ENCODE data around the gene LOX. TPM values are rescaled to one million over a fixed set of nuclear protein-coding genes. Genes with fewer than 3 reads are reported as not detected.

LOX gene
- total RNA-seq, 1 donor from 2014 or later, result not detected

- Mint-ChIP-seq H3K27ac (no peak overlapping the region), H3K4me3 (no peak overlapping the region), H3K36me3 (ENCODE audit: low read depth) (peaks cover 5% of the 10 kb centered on the region), H3K9me3 (no peaks in the 10 kb centered on the region), H3K4me1 (peaks cover 2% of the 10 kb centered on the region), H3K27me3 (no peaks in the 10 kb centered on the region)
- ChIA-PET CTCF (no interaction called here), POLR2A (no interaction called here)
- ATAC-seq (ENCODE audit: low read depth), result no peak
- DNase-seq, result no peak
- intact Hi-C loops (cut with micrococcal nuclease), result no loop called here
- no peak for TF ChIP-seq CTCF (IDR thresholded peaks at IDR 0.05)
Observed at GRCh38 chr5:122053181-122054109, 24.6 kb downstream of the LOX start.

GRCh38 chr5:122051569-122051968 lies 26.5 kb downstream of the LOX start:
- Mint-ChIP-seq H3K36me3 (ENCODE audit: low read depth) (peaks cover 8% of the 10 kb centered on the region), H3K27me3 (no peaks in the 10 kb centered on the region), H3K27ac (no peak overlapping the region), H3K9me3 (no peaks in the 10 kb centered on the region), H3K4me1 (peaks cover 2% of the 10 kb centered on the region), H3K4me3 (no peak overlapping the region)
- DNase-seq (no peak), ATAC-seq (ENCODE audit: low read depth) (no peak)
- intact Hi-C loops (cut with micrococcal nuclease), result no loop called here
- TF ChIP-seq CTCF (IDR thresholded peaks at IDR 0.05), result no peak
- POLR2A ChIA-PET, result no interaction called here
- CTCF ChIA-PET, result no interaction called here

- intact Hi-C loops (cut with micrococcal nuclease), result no loop called here
- no peaks in the 10 kb centered on the region for H3K27me3 Mint-ChIP-seq
- no peak overlapping the region for H3K27ac Mint-ChIP-seq
- no peak for DNase-seq
- no peak for TF ChIP-seq CTCF (IDR thresholded peaks at IDR 0.05)
- no peak overlapping the region for H3K4me3 Mint-ChIP-seq
- no peak for ATAC-seq (ENCODE audit: low read depth)
- no peaks in the 10 kb centered on the region for H3K9me3 Mint-ChIP-seq
- ChIA-PET POLR2A (no interaction called here), CTCF (no interaction called here)
- H3K4me1 Mint-ChIP-seq, result peaks cover 2% of the 10 kb centered on the region
- peaks cover 8% of the 10 kb centered on the region for H3K36me3 Mint-ChIP-seq (ENCODE audit: low read depth)
Observed at GRCh38 chr5:122050959-122051358, 27.1 kb downstream of the LOX start.

GRCh38 chr5:122040636-122041302 lies 37.3 kb downstream of the LOX start:
- ChIA-PET POLR2A (no interaction called here), CTCF (no interaction called here)
- peaks cover 6% of the 10 kb centered on the region for H3K9me3 Mint-ChIP-seq
- ATAC-seq (ENCODE audit: low read depth), result no peak
- H3K27me3 Mint-ChIP-seq, result no peaks in the 10 kb centered on the region
- DNase-seq, result no peak
- intact Hi-C loops (cut with micrococcal nuclease), result no loop called here
- no peaks in the 10 kb centered on the region for H3K4me1 Mint-ChIP-seq
- peaks cover 11% of the 10 kb centered on the region for H3K36me3 Mint-ChIP-seq (ENCODE audit: low read depth)
- no peak for TF ChIP-seq CTCF (IDR thresholded peaks at IDR 0.05)
- no peak overlapping the region for H3K4me3 Mint-ChIP-seq
- H3K27ac Mint-ChIP-seq, result no peak overlapping the region

- POLR2A ChIA-PET, result no interaction called here
- no peaks in the 10 kb centered on the region for H3K9me3 Mint-ChIP-seq
- no peak for TF ChIP-seq CTCF (IDR thresholded peaks at IDR 0.05)
- intact Hi-C loops (cut with micrococcal nuclease), result no loop called here
- ATAC-seq (ENCODE audit: low read depth) (no peak), DNase-seq (no peak)
- H3K27me3 Mint-ChIP-seq, result no peaks in the 10 kb centered on the region
- H3K36me3 Mint-ChIP-seq (ENCODE audit: low read depth), result peaks cover 17% of the 10 kb centered on the region
- H3K27ac Mint-ChIP-seq, result no peak overlapping the region
- CTCF ChIA-PET, result no interaction called here
- no peaks in the 10 kb centered on the region for H3K4me1 Mint-ChIP-seq
- H3K4me3 Mint-ChIP-seq, result no peak overlapping the region
Observed at GRCh38 chr5:122036326-122036725, 41.7 kb downstream of the LOX start.

Data from activated B cell treated with CpG ODN at 0.5 μM for 24 hours (primary cell).